Caco-2 (cell line): ENCODE data around the gene CDC73. TPM values are rescaled to one million over a fixed set of nuclear protein-coding genes. Genes with fewer than 3 reads are reported as not detected.

ENCODE experiments used
- BruUV-seq: library from RNA; stranded (reverse); fragments of 400-500 nt; replicated peaks from 2 replicates; lab custom pipeline; 2021; lab: Mats Ljungman, UMichigan
- CTCF ChIA-PET: fragments of 300-600 bp; sonication (Branson Sonifier 250); formaldehyde crosslinking; loops from one replicate; lab custom pipeline; 2022; ENCODE audit warnings: antibody characterized with exemption; lab: Charles Lee
- POLR2A ChIA-PET: fragments of 300-600 bp; sonication (Branson Sonifier 250); formaldehyde crosslinking; loops from one replicate; lab custom pipeline; 2022; ENCODE audit warnings: antibody characterized with exemption; lab: Charles Lee
- DNase-seq, 2 experiments: peaks; one replicate each; pipeline versions ENCODE4 v3.0.0 to v3.0.0-alpha.2; 2020 to 2022
- H3K27me3 ChIP-seq: replicated peaks from 2 replicates; pipeline ENCODE4 v1.6.0; 2011; ENCODE audit warnings: low read length; ENCODE audit not compliant: control insufficient read depth, insufficient read depth
- H3K36me3 ChIP-seq: 2 replicates; pipeline ENCODE4 v1.5.1; 2011; ENCODE audit warnings: low read length; ENCODE audit not compliant: control insufficient read depth, insufficient read depth
- H3K4me1 ChIP-seq: fragments of 250-450 bp; sonication (Bioruptor Pico); 2 replicates; pipeline ENCODE4 v1.5.1; 2020; ENCODE audit warnings: mild to moderate bottlenecking
- H3K4me3 ChIP-seq: 2 replicates; pipeline ENCODE4 v1.5.1; 2011; ENCODE audit warnings: low read depth, mild to moderate bottlenecking, control low read depth, low read length
- H3K9me3 ChIP-seq: fragments of 250-450 bp; sonication (Bioruptor Pico); 2 replicates; pipeline ENCODE4 v1.5.1; 2020; ENCODE audit warnings: mild to moderate bottlenecking, moderate library complexity
- H3K27ac Mint-ChIP-seq: one replicate; pipeline ENCODE4 v1.8.0; 2022; ENCODE audit warnings: mixed read lengths; ENCODE audit not compliant: unreplicated experiment
- H3K27me3 Mint-ChIP-seq: one replicate; pipeline ENCODE4 v1.8.0; 2022; ENCODE audit warnings: mixed read lengths; ENCODE audit not compliant: insufficient read depth, unreplicated experiment
- H3K36me3 Mint-ChIP-seq: one replicate; pipeline ENCODE4 v1.8.0; 2022; ENCODE audit warnings: mild to moderate bottlenecking, mixed read lengths; ENCODE audit not compliant: insufficient read depth, unreplicated experiment
- H3K4me1 Mint-ChIP-seq: one replicate; pipeline ENCODE4 v1.8.0; 2022; ENCODE audit warnings: low read depth, mixed read lengths; ENCODE audit not compliant: unreplicated experiment
- H3K4me3 Mint-ChIP-seq: one replicate; pipeline ENCODE4 v1.8.0; 2022; ENCODE audit warnings: mild to moderate bottlenecking, moderate library complexity, mixed read lengths; ENCODE audit not compliant: unreplicated experiment
- H3K9me3 Mint-ChIP-seq: one replicate; pipeline ENCODE4 v1.8.0; 2022; ENCODE audit warnings: mixed read lengths; ENCODE audit not compliant: unreplicated experiment
- CTCF ChIP-seq, 2 experiments: fragments of 200-600 bp in 1 of 2; IDR thresholded peaks; 1 replicate in 1 of 2; 2 replicates in 1 of 2; pipeline versions ENCODE4 v1.5.1 to v1.8.0; 2011 to 2022; ENCODE audit warnings: antibody characterized with exemption in 1 of 2, control low read depth in 1 of 2, inconsistent platforms in 1 of 2, low read depth in 1 of 2, low read length in 1 of 2, mild to moderate bottlenecking in 1 of 2, moderate library complexity in 1 of 2; ENCODE audit not compliant: insufficient read depth in 1 of 2, severe bottlenecking in 1 of 2, unreplicated experiment in 1 of 2
- intact Hi-C: fragments of 100-400 bp; cut with micrococcal nuclease; formaldehyde crosslinking; loops from one replicate; pipeline ENCODE4 v1.10.0; 2022; ENCODE audit not compliant: unreplicated experiment
- total RNA-seq: library from RNA; stranded (reverse); gene quantifications from 2 replicates; pipeline ENCODE4 v1.2.3, GENCODE V29; 2022

The CDC73 gene
- total RNA-seq, 1 experiment from 2014 or later: 48.9 TPM

- no peaks in the 10 kb centered on the region for H3K9me3 Mint-ChIP-seq
- ChIA-PET CTCF (no interaction called here), POLR2A (no interaction called here)
- peaks cover 30% of the 10 kb centered on the region for H3K36me3 Mint-ChIP-seq
- H3K27me3 Mint-ChIP-seq: no peaks in the 10 kb centered on the region
- H3K27ac Mint-ChIP-seq: no peak overlapping the region
- H3K36me3 ChIP-seq: no peaks in the 10 kb centered on the region
- no peaks in the 10 kb centered on the region for H3K9me3 ChIP-seq
- H3K4me3 ChIP-seq: no peak overlapping the region
- no peaks in the 10 kb centered on the region for H3K4me1 ChIP-seq
- no peaks in the 10 kb centered on the region for H3K4me1 Mint-ChIP-seq
- BruUV-seq: no TSS peak
- intact Hi-C loops: no loop called here
- no peak for TF ChIP-seq CTCF (IDR thresholded peaks at IDR 0.05; ENCODE audit: insufficient read depth in 1 of 2, low read depth in 1 of 2, low read length in 1 of 2, severe bottlenecking in 1 of 2, unreplicated experiment in 1 of 2)
- H3K4me3 Mint-ChIP-seq: no peak overlapping the region
- H3K27me3 ChIP-seq: no peaks in the 10 kb centered on the region
- no peak for DNase-seq
Measured at GRCh38 chr1:193083365-193084088, 38.3 kb upstream of the CDC73 start.

GRCh38 chr1:193085263-193085662 lies 36.6 kb upstream of the CDC73 start:
- no peak overlapping the region for H3K27ac Mint-ChIP-seq
- TF ChIP-seq CTCF (IDR thresholded peaks at IDR 0.05; ENCODE audit: insufficient read depth in 1 of 2, low read depth in 1 of 2, low read length in 1 of 2, severe bottlenecking in 1 of 2, unreplicated experiment in 1 of 2): no peak
- no peaks in the 10 kb centered on the region for H3K27me3 ChIP-seq
- H3K36me3 Mint-ChIP-seq: peaks cover 26% of the 10 kb centered on the region
- no peaks in the 10 kb centered on the region for H3K9me3 ChIP-seq
- H3K27me3 Mint-ChIP-seq: no peaks in the 10 kb centered on the region
- BruUV-seq: no TSS peak
- CTCF ChIA-PET: no interaction called here
- H3K9me3 Mint-ChIP-seq: no peaks in the 10 kb centered on the region
- intact Hi-C loops: no loop called here
- H3K4me1 ChIP-seq: no peaks in the 10 kb centered on the region
- H3K36me3 ChIP-seq: no peaks in the 10 kb centered on the region
- no peak overlapping the region for H3K4me3 Mint-ChIP-seq
- H3K4me1 Mint-ChIP-seq: no peaks in the 10 kb centered on the region
- DNase-seq: no peak
- POLR2A ChIA-PET: no interaction called here
- H3K4me3 ChIP-seq: no peak overlapping the region

- H3K36me3 ChIP-seq: no peaks in the 10 kb centered on the region
- intact Hi-C loops: no loop called here
- Mint-ChIP-seq H3K27me3 (no peaks in the 10 kb centered on the region), H3K4me3 (no peak overlapping the region), H3K27ac (no peak overlapping the region), H3K36me3 (peaks cover 26% of the 10 kb centered on the region), H3K4me1 (no peaks in the 10 kb centered on the region), H3K9me3 (no peaks in the 10 kb centered on the region)
- no peaks in the 10 kb centered on the region for H3K4me1 ChIP-seq
- H3K4me3 ChIP-seq: no peak overlapping the region
- CTCF ChIA-PET: no interaction called here
- no peak for DNase-seq
- no TSS peak for BruUV-seq
- no peaks in the 10 kb centered on the region for H3K27me3 ChIP-seq
- no peak for TF ChIP-seq CTCF (IDR thresholded peaks at IDR 0.05; ENCODE audit: insufficient read depth in 1 of 2, low read depth in 1 of 2, low read length in 1 of 2, severe bottlenecking in 1 of 2, unreplicated experiment in 1 of 2)
- no peaks in the 10 kb centered on the region for H3K9me3 ChIP-seq
- POLR2A ChIA-PET: no interaction called here
Measured at GRCh38 chr1:193086342-193086741, 35.5 kb upstream of the CDC73 start.
